GM18519 (cell line): ENCODE data around the gene CASKIN1.
"Not testable (repeated sequence)": the region's sequence is repeated elsewhere in the genome, so short reads cannot be mapped to it uniquely, and the experiment has no call there.

Experiments used
- ATAC-seq: cut with Tn5 transposase; IDR thresholded peaks from one replicate; pipeline ENCODE4 v1.9.1; 2021; ENCODE audit warnings: mild to moderate bottlenecking, moderate library complexity; ENCODE audit not compliant: unreplicated experiment, low FRiP score

Gene CASKIN1, protein sequence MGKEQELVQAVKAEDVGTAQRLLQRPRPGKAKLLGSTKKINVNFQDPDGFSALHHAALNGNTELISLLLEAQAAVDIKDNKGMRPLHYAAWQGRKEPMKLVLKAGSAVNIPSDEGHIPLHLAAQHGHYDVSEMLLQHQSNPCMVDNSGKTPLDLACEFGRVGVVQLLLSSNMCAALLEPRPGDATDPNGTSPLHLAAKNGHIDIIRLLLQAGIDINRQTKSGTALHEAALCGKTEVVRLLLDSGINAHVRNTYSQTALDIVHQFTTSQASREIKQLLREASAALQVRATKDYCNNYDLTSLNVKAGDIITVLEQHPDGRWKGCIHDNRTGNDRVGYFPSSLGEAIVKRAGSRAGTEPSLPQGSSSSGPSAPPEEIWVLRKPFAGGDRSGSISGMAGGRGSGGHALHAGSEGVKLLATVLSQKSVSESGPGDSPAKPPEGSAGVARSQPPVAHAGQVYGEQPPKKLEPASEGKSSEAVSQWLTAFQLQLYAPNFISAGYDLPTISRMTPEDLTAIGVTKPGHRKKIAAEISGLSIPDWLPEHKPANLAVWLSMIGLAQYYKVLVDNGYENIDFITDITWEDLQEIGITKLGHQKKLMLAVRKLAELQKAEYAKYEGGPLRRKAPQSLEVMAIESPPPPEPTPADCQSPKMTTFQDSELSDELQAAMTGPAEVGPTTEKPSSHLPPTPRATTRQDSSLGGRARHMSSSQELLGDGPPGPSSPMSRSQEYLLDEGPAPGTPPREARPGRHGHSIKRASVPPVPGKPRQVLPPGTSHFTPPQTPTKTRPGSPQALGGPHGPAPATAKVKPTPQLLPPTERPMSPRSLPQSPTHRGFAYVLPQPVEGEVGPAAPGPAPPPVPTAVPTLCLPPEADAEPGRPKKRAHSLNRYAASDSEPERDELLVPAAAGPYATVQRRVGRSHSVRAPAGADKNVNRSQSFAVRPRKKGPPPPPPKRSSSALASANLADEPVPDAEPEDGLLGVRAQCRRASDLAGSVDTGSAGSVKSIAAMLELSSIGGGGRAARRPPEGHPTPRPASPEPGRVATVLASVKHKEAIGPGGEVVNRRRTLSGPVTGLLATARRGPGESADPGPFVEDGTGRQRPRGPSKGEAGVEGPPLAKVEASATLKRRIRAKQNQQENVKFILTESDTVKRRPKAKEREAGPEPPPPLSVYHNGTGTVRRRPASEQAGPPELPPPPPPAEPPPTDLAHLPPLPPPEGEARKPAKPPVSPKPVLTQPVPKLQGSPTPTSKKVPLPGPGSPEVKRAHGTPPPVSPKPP (N-terminal part only)

DNA sequence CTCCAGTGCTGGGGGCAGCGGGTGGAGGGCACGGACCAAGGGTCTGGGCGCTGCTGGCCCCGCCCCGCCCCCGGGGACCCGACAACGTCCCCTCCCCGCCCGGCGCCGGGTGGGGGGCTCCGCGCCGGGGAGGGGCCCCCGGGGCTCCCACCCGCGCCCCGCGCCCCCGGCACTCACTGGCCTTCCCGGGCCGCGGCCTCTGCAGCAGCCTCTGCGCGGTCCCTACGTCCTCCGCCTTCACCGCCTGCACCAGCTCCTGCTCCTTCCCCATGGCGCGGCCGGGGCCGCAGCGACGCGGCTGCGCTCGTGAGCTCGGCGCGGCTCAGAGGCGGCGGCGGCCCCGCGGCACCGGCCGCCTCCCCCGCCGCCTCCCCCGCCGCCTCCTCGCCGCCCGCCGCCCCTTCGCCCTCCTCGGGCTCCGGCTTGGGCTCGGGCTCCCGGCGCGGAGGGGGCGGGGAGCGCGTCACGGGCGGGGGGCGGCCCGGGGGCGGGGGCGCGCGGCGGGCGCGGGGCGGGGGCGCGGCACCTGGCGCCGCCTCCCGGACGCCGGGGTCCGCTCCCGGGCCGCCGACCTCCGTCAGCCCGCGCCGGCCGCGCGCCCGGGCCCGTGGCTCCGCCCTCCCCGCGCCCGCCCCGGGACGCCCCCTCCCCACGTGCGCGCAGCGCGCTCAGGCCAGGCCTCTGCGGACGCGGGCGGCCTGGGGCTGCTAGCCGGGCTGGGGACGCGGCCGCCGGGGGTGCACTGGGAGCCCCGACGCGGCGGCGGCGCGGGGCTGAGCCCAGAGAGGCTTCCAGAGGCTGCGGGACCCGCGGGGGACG, at the start of gene CASKIN1:
Gene CASKIN1, minus strand, starts transcription at position 444 of the 819 bp plus-strand sequence. Its CDS starts 173 bp downstream, at position 271.
- no peak for ATAC-seq

- no peak for ATAC-seq
Measured at GRCh38 chr16:2244926-2245795, 48.8 kb upstream of the CASKIN1 start.

DNA sequence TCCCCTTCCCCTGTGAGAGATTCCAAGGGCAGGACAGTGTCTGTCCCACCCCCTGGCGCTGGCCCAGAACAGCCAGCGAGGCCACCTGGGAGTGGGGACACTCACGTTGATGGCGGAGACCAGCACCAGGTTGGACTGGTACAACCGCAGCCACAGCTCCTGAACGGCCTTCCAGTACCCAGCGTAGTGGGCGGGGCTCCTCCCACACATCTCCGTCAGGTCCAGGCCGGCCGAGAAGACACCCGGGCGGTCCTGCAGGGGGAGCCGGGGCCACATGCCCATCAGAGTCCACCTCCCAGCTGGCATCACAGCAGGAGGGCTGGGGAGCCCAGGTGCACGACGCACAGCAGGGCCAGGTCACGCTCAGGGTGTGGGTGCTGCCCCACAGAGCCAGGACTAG, 47.9 kb upstream of the CASKIN1 start:
- no peak for ATAC-seq

- ATAC-seq: no peak
Measured at GRCh38 chr16:2243781-2244180, 47.4 kb upstream of the CASKIN1 start.

DNA sequence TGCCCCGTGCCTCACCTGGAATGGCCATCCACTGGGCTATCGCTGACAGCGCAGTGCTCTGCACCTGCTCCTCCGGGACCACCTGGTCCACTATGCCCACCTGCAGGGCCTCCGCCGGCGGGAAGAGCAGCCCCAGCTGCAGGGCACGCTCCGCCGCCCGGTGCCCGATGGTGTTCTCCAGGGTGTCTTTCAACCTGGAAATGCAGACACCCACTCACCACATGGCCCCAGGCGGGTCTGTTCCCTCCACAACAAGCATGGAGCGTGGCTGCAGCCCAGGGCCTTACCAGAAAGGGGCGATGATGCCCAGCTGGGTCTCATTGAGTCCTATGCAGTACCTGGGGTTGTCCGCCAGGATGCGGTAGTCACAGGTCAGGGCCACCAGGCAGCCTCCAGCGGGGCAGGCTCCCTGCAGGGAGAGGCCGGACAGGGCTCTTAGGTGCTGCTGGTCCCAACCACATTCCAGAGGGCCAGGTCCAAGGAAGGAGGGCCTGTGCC, 46.7 kb upstream of the CASKIN1 start:
- no peak for ATAC-seq

DNA sequence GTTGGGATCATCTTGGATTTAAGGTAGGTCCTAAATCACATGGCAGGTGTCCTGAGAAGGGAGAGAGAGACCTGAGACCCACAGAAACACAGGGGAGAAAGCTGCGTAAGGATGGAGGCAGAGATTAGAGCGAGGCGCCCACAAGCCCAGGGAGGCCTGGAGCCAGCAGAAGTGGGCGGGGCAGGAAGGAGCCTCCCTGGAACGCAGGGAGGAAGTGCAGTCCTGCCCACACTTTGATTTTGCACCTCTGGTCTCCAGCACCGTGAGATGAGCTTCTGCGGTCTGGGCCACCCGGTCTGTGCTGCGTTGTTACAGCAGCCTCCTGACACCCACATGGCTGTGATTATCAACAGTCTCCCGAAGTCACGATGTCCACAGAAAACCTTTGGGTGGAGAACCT, 46.2 kb upstream of the CASKIN1 start:
- ATAC-seq: no peak

GRCh38 chr16:2240331-2240730, 43.9 kb upstream of the CASKIN1 start:
- ATAC-seq: not testable (repeated sequence)

DNA sequence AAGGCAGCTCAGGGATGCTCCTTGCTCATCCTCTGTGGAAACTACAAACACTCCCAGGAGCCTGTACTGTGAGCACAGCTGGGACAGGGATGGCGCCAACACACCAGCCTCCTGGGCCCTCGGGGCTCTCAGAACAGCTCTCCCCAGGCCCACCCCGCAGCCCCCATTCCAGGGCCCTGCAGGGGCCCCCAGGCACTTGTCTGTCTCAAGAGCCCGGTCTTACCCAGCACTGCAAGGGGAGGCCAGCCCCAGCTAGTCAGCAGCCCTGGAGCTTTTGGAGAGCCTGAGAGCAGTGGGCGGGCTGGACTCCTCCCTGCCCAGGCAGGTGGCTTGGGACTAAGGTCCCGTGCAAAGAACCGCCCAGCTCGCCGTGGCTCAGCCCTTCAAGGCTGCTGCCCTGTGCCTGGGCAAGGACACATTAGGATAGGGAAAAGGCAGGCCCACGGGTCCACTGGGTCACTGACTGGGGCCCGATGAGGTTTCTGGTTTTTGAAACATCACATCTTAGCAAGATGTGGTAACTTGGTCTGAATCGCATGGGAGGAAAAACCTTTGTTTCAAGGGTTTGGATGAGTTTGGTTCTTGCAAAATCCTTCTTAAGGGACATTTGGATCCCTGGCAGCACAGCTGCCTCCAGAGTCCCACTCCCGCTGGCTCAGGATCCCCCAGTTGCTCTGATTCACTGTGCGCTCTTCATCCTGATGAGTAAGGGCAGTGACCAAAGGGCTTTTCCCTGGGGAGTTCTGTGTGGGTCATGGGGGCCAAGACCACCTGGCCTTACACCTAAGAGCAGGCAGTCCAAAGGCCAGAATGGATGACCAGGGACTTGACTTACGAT, 42.7 kb upstream of the CASKIN1 start:
- no peak for ATAC-seq

GRCh38 chr16:2238150-2238837, 41.9 kb upstream of the CASKIN1 start:
- ATAC-seq: no peak

DNA sequence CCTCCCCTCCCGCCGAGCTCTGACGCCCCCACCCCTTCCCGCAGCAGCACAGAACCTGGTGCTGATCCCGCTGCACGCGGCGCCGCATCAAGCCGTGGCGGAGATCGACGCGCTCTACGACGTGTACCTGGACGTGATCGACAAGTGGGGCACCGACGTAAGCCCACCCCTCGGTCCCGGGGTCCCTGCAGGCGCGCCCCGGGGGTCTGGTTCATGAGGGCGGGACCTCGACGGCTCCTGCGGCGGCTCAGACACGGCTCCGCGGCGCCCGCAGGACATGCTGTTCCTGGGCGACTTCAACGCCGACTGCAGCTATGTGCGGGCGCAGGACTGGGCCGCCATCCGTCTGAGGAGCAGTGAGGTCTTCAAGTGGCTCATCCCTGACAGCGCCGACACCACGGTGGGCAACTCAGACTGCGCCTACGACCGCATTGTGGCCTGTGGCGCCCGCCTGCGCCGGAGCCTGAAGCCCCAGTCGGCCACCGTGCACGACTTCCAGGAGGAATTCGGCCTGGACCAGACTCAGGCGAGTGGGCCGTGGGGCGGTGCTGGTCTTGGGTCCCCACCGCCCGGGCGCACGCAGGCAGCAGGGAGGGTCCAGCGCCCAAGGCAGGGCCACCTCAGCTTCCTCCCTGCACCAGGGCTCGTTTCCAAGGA, 41.2 kb upstream of the CASKIN1 start:
- no peak for ATAC-seq

DNA sequence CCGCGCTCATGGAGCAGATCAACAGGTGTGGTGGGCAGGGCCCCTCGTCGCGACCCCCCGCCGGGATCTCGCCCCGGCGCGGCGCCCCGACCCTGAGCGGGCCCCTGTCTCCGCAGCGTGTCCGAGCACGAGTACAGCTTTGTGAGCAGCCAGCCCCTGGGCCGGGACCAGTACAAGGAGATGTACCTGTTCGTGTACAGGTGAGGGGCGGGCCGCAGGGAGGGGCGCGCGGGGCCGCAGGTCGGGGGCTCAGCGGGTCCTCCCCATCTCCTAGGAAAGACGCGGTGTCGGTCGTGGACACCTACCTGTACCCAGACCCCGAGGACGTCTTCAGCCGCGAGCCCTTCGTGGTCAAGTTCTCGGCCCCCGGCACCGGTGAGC, 40.7 kb upstream of the CASKIN1 start:
- ATAC-seq: no peak

DNA sequence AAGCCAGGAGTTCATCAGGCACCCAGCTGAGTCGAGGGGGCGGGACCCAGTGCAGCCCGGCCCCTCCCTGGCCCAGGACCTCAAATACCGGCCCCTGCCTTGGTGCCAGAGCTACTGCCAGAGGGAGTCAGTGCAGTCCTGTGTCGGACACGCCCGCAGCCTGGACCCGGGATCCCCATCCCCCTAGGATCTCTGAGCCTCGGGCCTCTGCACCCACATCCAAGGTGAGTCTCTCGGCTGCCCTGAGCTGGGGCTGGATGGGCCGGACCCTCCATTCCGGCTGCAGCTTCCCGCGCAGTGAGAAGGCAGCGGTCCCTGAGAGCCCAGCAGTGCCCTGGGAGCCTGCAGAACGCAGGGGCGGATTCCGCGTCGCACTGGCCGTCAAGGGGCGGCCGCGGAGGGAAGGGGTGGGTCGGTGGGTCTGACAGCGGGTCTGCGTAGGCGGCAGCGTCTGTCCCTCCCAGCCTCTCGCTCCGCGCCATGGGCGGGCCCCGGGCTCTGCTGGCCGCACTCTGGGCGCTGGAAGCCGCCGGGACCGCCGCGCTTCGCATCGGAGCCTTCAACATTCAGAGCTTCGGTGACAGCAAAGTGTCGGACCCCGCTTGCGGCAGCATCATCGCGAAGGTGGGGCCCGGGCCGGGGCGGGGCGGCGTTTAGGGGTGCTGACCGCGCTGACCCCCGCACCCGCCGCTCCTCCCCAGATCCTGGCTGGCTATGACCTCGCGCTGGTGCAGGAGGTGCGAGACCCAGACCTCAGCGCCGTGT, 40.1 kb upstream of the CASKIN1 start, which contains the start of gene DNASE1L2:
Gene DNASE1L2, plus strand, starts transcription at position 108 of the 765 bp plus-strand sequence. Its CDS starts 373 bp downstream, at position 481.
- no peak for ATAC-seq

GRCh38 chr16:2235695-2236336, 39.4 kb upstream of the CASKIN1 start:
- no peak for ATAC-seq

GRCh38 chr16:2235234-2235651, 38.8 kb upstream of the CASKIN1 start:
- ATAC-seq: no peak

GRCh38 chr16:2234813-2235170, 38.4 kb upstream of the CASKIN1 start:
- no peak for ATAC-seq
